Keratinocyte (primary cell): ENCODE measurements around the gene GNG2.

Source experiments
- CTCF ChIP-seq, 3 experiments: IDR thresholded peaks in 1 of 3; conservative IDR thresholded peaks in 1 of 3; optimal IDR thresholded peaks in 1 of 3; 2 replicates in 2 of 3; 3 replicates in 1 of 3; pipeline versions ENCODE3 to v1.5.1; 2011; ENCODE audit warnings: low read length in 3 of 3, mild to moderate bottlenecking in 3 of 3, moderate library complexity in 2 of 3, control low read depth in 1 of 3, inconsistent platforms in 1 of 3; ENCODE audit not compliant: insufficient read depth in 2 of 3; ENCODE audit errors: extremely low read depth in 1 of 3
- EZH2 ChIP-seq: IDR thresholded peaks from one replicate; pipeline ENCODE4 v1.6.1; 2012; ENCODE audit warnings: inconsistent platforms, mild to moderate bottlenecking, low read length, moderate library complexity

GRCh38 chr14:51929910-51930682, 69.7 kb downstream of the GNG2 start:
- no peak for TF ChIP-seq CTCF (optimal IDR thresholded peaks at IDR 0.05 in 1 of 3, IDR thresholded peaks at IDR 0.05 in 1 of 3, conservative IDR thresholded peaks at IDR 0.05 in 1 of 3; ENCODE audit: extremely low read depth in 1 of 3, insufficient read depth in 2 of 3, low read length in 3 of 3)
- TF ChIP-seq EZH2: no peak
